Activated T-cell treated with anti-CD3 and anti-CD28 coated beads, Interleukin-2, amount 50 U/mL, for 72 hours (primary cell): Measurements from ENCODE around the gene SPATA33. TPM values are rescaled to one million over a fixed set of nuclear protein-coding genes. Genes with fewer than 3 reads are reported as not detected.
A peak's percentile ranks its signal among the peaks of the same experiment; 100 is the strongest.

Source experiments
- ATAC-seq, 2 donors: fragments of 150-1000 bp; cut with Tn5 transposase; replicated peaks in 1 of 2; 2 replicates each; pipeline ENCODE4 v1.10.0; 2021; ENCODE audit warnings: moderate library complexity in 2 of 2, mild to moderate bottlenecking in 1 of 2
- DNase-seq, 2 donors: peaks; one replicate each; pipeline ENCODE4 v3.0.0; 2021 to 2022; ENCODE audit warnings: mixed read lengths in 1 of 2
- H3K27ac Mint-ChIP-seq: one replicate; pipeline ENCODE4 v1.8.0; 2022; ENCODE audit warnings: mild to moderate bottlenecking, moderate library complexity, mixed read lengths
- H3K27me3 Mint-ChIP-seq: one replicate; pipeline ENCODE4 v1.8.0; 2022; ENCODE audit warnings: low read depth, mixed read lengths
- H3K36me3 Mint-ChIP-seq, 2 donors: one replicate each; pipeline ENCODE4 v1.8.0; 2022; ENCODE audit warnings: mixed read lengths in 2 of 2, mild to moderate bottlenecking in 1 of 2; ENCODE audit not compliant: insufficient read depth in 2 of 2
- H3K4me1 Mint-ChIP-seq: one replicate; pipeline ENCODE4 v1.8.0; 2022; ENCODE audit warnings: low read depth, mixed read lengths
- H3K4me3 Mint-ChIP-seq, 2 donors: one replicate each; pipeline ENCODE4 v1.8.0; 2022; ENCODE audit warnings: mild to moderate bottlenecking in 2 of 2, mixed read lengths in 2 of 2, moderate library complexity in 2 of 2
- H3K9me3 Mint-ChIP-seq, 2 donors: one replicate each; pipeline ENCODE4 v1.8.0; 2022; ENCODE audit warnings: mixed read lengths in 2 of 2
- total RNA-seq, 2 donors: library from RNA; stranded (reverse); gene quantifications; one replicate each; pipeline ENCODE4 v1.2.3, GENCODE V29; 2022

Gene SPATA33
- total RNA-seq, 2 donors from 2014 or later, result 10.0 to 12.1 TPM

- ATAC-seq (no peak), DNase-seq (no peak)
- H3K4me3 Mint-ChIP-seq, result no peak overlapping the region
- H3K36me3 Mint-ChIP-seq, result no peaks in the 10 kb centered on the region
- H3K4me1 Mint-ChIP-seq, result peaks cover 7% of the 10 kb centered on the region
- H3K27me3 Mint-ChIP-seq, result no peaks in the 10 kb centered on the region
- no peak overlapping the region for H3K27ac Mint-ChIP-seq
- H3K9me3 Mint-ChIP-seq, result no peaks in the 10 kb centered on the region
These were observed 19.2 kb upstream of the SPATA33 start for GRCh38 chr16:89638455-89638854.

DNA sequence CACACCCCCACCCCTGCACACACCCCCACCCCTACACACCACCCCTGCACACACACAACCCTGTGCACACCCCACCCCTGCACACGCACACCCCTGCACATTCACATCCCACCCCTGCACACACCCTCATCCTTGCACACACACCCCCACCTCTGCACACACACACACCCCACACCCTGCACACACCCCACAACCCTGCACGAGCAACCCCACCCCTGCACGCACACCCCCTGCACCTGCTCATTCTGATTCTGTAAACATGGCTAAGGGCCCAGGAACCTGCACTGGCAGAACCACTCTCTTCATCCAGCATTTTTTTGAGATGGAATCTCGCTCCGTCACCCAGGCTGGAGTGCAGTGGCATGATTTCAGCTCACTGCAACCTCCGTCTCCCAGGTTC lies 18.3 kb upstream of the SPATA33 start:
- no peak for ATAC-seq
- DNase-seq, result no peak
- no peaks in the 10 kb centered on the region for H3K27me3 Mint-ChIP-seq
- H3K27ac Mint-ChIP-seq, result no peak overlapping the region
- no peaks in the 10 kb centered on the region for H3K9me3 Mint-ChIP-seq
- peaks cover 7% of the 10 kb centered on the region for H3K4me1 Mint-ChIP-seq
- no peak overlapping the region for H3K4me3 Mint-ChIP-seq
- no peaks in the 10 kb centered on the region for H3K36me3 Mint-ChIP-seq

DNA sequence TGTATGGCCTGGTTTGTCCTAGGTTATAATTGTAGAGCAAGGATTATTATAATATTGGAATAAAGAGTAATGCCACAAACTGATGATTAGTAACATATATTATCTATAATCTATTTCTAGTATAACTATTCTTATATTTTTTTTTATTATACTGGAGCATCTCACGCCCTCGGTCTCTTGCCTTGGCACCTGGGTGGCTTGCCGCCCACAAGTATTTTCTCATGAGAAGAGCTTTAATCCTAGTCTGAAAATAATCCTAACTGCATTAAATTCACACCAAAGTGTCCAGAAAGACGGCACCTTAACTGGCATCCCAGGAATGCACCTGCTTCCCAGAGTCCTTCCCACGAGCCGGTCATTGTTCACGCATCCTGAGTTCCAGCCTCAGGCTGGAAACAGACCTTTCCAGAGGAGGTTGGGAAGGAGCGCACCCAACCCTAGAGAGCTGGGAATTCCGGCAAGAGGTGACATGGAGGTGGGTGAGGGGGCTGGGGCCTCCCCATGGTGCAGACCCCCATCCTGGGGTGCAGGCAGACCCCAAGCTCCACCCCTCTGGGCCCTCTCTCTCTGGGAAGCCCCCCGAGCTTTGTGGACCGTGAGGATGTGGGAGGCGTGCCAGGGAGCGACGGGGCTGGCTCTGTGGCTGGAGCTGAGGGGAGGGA lies 16.0 kb upstream of the SPATA33 start:
- Mint-ChIP-seq H3K27ac (no peak overlapping the region), H3K4me3 (peak overlapping the region; percentile 49 to 73), H3K36me3 (peaks cover 0 to 9% of the 10 kb centered on the region in 2 donors), H3K27me3 (no peaks in the 10 kb centered on the region), H3K4me1 (peaks cover 7% of the 10 kb centered on the region), H3K9me3 (no peaks in the 10 kb centered on the region)
- no peak for ATAC-seq
- DNase-seq, result no peak

- Mint-ChIP-seq H3K27ac (no peak overlapping the region), H3K4me1 (peaks cover 7% of the 10 kb centered on the region), H3K4me3 (no peak overlapping the region), H3K36me3 (peaks cover 3 to 10% of the 10 kb centered on the region in 2 donors), H3K27me3 (no peaks in the 10 kb centered on the region), H3K9me3 (no peaks in the 10 kb centered on the region)
- ATAC-seq, result no peak
- DNase-seq, result no peak
These were observed 15.1 kb upstream of the SPATA33 start for GRCh38 chr16:89642574-89642973.

DNA sequence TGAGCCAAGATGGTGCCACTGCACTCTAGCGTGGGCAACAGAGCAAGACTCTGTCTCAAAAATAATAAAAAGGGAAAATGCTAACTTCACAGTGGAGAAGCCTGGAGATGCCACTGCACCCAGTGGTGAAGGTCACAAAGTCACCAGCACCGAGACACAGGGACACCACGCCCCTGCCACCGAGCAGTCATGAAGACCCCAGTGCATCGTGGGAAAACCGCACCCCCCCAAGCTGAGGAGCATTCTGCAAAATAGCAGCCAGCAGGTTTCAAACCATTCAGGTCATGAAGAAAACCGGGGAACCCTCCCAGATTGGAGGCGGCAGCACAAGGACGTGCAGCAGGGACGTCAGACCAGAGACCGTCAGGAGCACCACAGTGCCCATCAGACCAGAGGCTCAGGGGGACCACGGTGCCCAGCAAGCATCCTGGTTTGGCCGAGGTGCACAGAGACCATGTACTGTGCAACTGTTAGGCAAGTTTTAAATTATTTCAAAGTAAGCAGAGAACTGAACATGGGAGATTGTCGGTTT lies 13.8 kb upstream of the SPATA33 start:
- peaks cover 7% of the 10 kb centered on the region for H3K4me1 Mint-ChIP-seq
- H3K9me3 Mint-ChIP-seq, result no peaks in the 10 kb centered on the region
- H3K36me3 Mint-ChIP-seq, result peaks cover 3 to 13% of the 10 kb centered on the region in 2 donors
- H3K4me3 Mint-ChIP-seq, result no peak overlapping the region
- DNase-seq (no peak), ATAC-seq (no peak)
- no peaks in the 10 kb centered on the region for H3K27me3 Mint-ChIP-seq
- H3K27ac Mint-ChIP-seq, result no peak overlapping the region

GRCh38 chr16:89645122-89645521 lies 12.5 kb upstream of the SPATA33 start:
- DNase-seq (no peak), ATAC-seq (no peak)
- Mint-ChIP-seq H3K36me3 (peaks cover 5 to 16% of the 10 kb centered on the region in 2 donors), H3K27ac (no peak overlapping the region), H3K27me3 (no peaks in the 10 kb centered on the region), H3K4me1 (peaks cover 7% of the 10 kb centered on the region), H3K9me3 (no peaks in the 10 kb centered on the region), H3K4me3 (no peak overlapping the region)

- H3K36me3 Mint-ChIP-seq, result peaks cover 5 to 18% of the 10 kb centered on the region in 2 donors
- no peak overlapping the region for H3K4me3 Mint-ChIP-seq
- H3K4me1 Mint-ChIP-seq, result no peaks in the 10 kb centered on the region
- no peak for ATAC-seq
- no peak for DNase-seq
- H3K27ac Mint-ChIP-seq, result no peak overlapping the region
- H3K27me3 Mint-ChIP-seq, result no peaks in the 10 kb centered on the region
- H3K9me3 Mint-ChIP-seq, result no peaks in the 10 kb centered on the region
These were observed 11.4 kb upstream of the SPATA33 start for GRCh38 chr16:89646270-89646669.

- H3K27ac Mint-ChIP-seq, result no peak overlapping the region
- no peaks in the 10 kb centered on the region for H3K4me1 Mint-ChIP-seq
- H3K36me3 Mint-ChIP-seq, result peaks cover 5 to 18% of the 10 kb centered on the region in 2 donors
- ATAC-seq (no peak), DNase-seq (no peak)
- H3K27me3 Mint-ChIP-seq, result no peaks in the 10 kb centered on the region
- no peak overlapping the region for H3K4me3 Mint-ChIP-seq
- no peaks in the 10 kb centered on the region for H3K9me3 Mint-ChIP-seq
These were observed 10.7 kb upstream of the SPATA33 start for GRCh38 chr16:89646906-89647305.

DNA sequence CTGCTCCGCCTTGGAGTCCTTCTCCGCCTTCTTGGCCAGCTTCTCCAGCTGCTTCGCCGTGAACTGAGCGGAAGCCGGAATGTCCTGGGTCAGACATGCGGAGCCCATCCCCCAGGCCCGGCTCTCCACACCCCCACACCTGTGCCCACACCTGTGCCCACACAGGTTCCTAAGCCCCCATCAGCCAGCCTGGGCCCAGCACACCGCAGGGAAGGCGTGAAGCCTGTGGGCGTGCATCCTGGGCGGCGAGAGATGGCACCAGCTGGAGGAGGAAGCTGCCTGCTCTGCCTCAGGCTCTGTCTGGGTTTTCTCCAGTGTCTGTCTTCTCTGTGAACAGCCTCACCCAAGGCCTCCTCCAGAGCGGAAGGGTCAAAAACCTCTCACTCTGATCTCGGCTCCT lies 6.1 kb upstream of the SPATA33 start:
- H3K27ac Mint-ChIP-seq, result no peak overlapping the region
- ATAC-seq, result no peak
- H3K36me3 Mint-ChIP-seq, result peaks cover 5 to 12% of the 10 kb centered on the region in 2 donors
- H3K4me1 Mint-ChIP-seq, result peaks cover 15% of the 10 kb centered on the region
- H3K9me3 Mint-ChIP-seq, result no peaks in the 10 kb centered on the region
- no peaks in the 10 kb centered on the region for H3K27me3 Mint-ChIP-seq
- no peak for DNase-seq
- no peak overlapping the region for H3K4me3 Mint-ChIP-seq

GRCh38 chr16:89653656-89654295 lies 3.9 kb upstream of the SPATA33 start:
- ATAC-seq, result no peak
- peaks cover 4 to 8% of the 10 kb centered on the region in 2 donors for H3K36me3 Mint-ChIP-seq
- peaks cover 27% of the 10 kb centered on the region for H3K4me1 Mint-ChIP-seq
- no peaks in the 10 kb centered on the region for H3K9me3 Mint-ChIP-seq
- no peaks in the 10 kb centered on the region for H3K27me3 Mint-ChIP-seq
- H3K27ac Mint-ChIP-seq, result peak overlapping the region; percentile 46
- H3K4me3 Mint-ChIP-seq, result peak overlapping the region in 1 of 2 donors; percentile 34
- no peak for DNase-seq

DNA sequence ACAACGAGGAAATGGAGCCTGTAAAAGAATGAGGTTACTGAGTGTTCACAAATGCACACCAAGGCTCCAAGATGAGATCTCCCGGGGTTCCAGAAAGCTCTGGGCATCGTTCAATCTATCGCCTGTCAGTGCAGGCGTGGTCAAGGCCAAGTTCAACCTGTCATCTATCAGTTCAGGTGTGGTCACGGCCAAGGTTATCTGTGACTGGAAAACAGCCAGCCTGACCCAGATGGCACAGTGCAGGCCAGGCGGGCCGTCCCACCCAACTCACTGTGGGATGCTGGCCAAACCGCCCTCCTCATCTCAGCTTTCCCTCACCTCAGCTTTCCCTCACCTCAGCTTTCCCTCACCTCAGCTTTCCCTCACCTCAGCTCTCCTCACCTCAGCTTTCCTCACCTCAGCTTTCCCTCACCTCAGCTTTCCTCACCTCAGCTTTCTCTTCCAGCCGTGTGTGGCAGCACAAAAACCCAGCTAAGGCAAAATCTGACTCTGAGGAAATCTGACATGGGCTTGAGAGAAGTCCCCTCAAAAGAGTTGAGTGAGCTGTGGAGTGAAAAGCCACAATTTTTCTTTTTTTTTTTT lies 2.5 kb upstream of the SPATA33 start:
- peaks cover 31% of the 10 kb centered on the region for H3K4me1 Mint-ChIP-seq
- no peaks in the 10 kb centered on the region for H3K27me3 Mint-ChIP-seq
- H3K27ac Mint-ChIP-seq, result peak overlapping the region; percentile 5
- H3K4me3 Mint-ChIP-seq, result peak overlapping the region in 1 of 2 donors; percentile 96
- ATAC-seq, result no peak
- DNase-seq, result no peak
- H3K36me3 Mint-ChIP-seq, result peaks cover 1 to 6% of the 10 kb centered on the region in 2 donors
- H3K9me3 Mint-ChIP-seq, result no peaks in the 10 kb centered on the region

DNA sequence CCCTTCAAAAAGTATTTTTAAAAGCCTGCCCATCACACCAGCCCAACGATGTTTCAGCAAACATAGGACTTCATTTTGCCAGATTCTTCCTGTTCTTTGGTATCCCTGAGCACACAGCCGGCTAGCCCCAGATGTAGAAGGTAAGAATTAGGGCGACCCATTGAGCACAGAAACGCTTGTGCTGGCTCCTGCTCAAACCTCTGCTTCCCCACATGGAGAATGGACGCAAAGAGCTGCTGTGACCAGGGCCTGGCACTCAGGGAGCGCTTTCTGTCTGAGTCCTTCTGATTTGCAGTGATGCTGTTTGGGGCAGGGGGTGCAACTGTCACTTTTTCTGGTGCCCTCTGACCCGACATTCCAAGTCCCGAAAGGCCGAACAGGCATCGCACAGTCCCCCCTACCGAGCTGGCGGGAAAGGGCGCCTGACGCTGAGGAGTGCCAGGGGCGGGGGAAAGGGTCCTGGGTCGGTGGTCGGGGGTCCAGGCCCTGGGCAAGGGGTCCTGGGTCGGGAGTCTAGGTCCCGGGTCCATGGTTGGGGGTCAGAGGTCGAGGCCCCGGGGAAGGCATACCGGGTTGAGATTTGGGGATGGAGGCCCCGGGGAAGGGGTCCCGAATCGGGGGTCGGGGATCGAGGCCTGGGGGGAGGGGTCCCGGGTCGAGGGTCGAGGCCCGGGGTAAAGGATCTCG lies 1.1 kb upstream of the SPATA33 start:
- no peak for ATAC-seq
- DNase-seq, result no peak
- H3K36me3 Mint-ChIP-seq, result peaks cover 3 to 9% of the 10 kb centered on the region in 2 donors
- H3K4me3 Mint-ChIP-seq, result peak overlapping the region; percentile 91 to 96
- H3K27me3 Mint-ChIP-seq, result no peaks in the 10 kb centered on the region
- no peaks in the 10 kb centered on the region for H3K9me3 Mint-ChIP-seq
- H3K4me1 Mint-ChIP-seq, result peaks cover 40% of the 10 kb centered on the region
- peak overlapping the region; percentile 80 for H3K27ac Mint-ChIP-seq
